ENCODE measurements around the gene TNFRSF1A. TPM values are rescaled to one million over a fixed set of nuclear protein-coding genes. Genes with fewer than 3 reads are reported as not detected.

TNFRSF1A gene
- polyA plus RNA-seq, 1 experiment = 217 TPM

GRCh38 chr12:6335451-6336078 lies 6.3 kb downstream of the TNFRSF1A start:
- peak overlapping the region; percentile 36 for H3K4me3 ChIP-seq (ENCODE audit: low read depth, low read length)

GRCh38 chr12:6334940-6335450 lies 6.9 kb downstream of the TNFRSF1A start:
- POLR2A ChIA-PET = interaction anchor here (2.2 kb wide), 1 partner anchor 12 kb away, joined by 6 read pairs; no protein-coding TSS in a partner anchor
- H3K36me3 ChIP-seq (ENCODE audit: control insufficient read depth, insufficient read depth, low read length) = peaks cover 30% of the 10 kb centered on the region
- DNase-seq (ENCODE audit: low read depth) = no peak

More at GRCh38 chr12:6335451-6336078, 6.3 kb downstream of the TNFRSF1A start:
- DNase-seq (ENCODE audit: low read depth) = no peak
- H3K36me3 ChIP-seq (ENCODE audit: control insufficient read depth, insufficient read depth, low read length) = peaks cover 25% of the 10 kb centered on the region
- no peaks in the 10 kb centered on the region for H3K27me3 ChIP-seq (ENCODE audit: control insufficient read depth, insufficient read depth, low read length)
- ChIA-PET POLR2A (interaction anchor here (0.6 to 2.2 kb wide), 4 partner anchors 10 to 199 kb away, joined by 3 to 23 read pairs (median 6); partner anchors contain the start of gene GAPDH), CTCF (interaction anchor here (0.6 to 4.2 kb wide), 17 partner anchors 9 to 855 kb away, joined by 3 to 22 read pairs (median 4); partner anchors contain the start of gene LTBR)
- peak; percentile 75 for TF ChIP-seq CTCF (IDR thresholded peaks at IDR 0.05; ENCODE audit: insufficient read depth, low read depth, low read length)

GRCh38 chr12:6334359-6334758 lies 7.5 kb downstream of the TNFRSF1A start:
- Histone ChIP-seq H3K27me3 (ENCODE audit: control insufficient read depth, insufficient read depth, low read length) (no peaks in the 10 kb centered on the region), H3K4me3 (ENCODE audit: low read depth, low read length) (no peak overlapping the region), H3K36me3 (ENCODE audit: control insufficient read depth, insufficient read depth, low read length) (peaks cover 33% of the 10 kb centered on the region)
- CTCF ChIA-PET = interaction anchor here (0.9 to 4.2 kb wide), 5 partner anchors 12 to 131 kb away, joined by 3 to 22 read pairs (median 13); no protein-coding TSS in a partner anchor
- no peak for DNase-seq (ENCODE audit: low read depth)
- POLR2A ChIA-PET = no interaction called here
- no peak for TF ChIP-seq CTCF (IDR thresholded peaks at IDR 0.05; ENCODE audit: insufficient read depth, low read depth, low read length)

More at GRCh38 chr12:6334940-6335450, 6.9 kb downstream of the TNFRSF1A start:
- CTCF ChIA-PET = interaction anchor here (0.6 to 4.2 kb wide), 15 partner anchors 9 to 854 kb away, joined by 3 to 22 read pairs (median 4); no protein-coding TSS in a partner anchor
- Histone ChIP-seq H3K4me3 (ENCODE audit: low read depth, low read length) (peak overlapping the region; percentile 36), H3K27me3 (ENCODE audit: control insufficient read depth, insufficient read depth, low read length) (no peaks in the 10 kb centered on the region)
- no peak for TF ChIP-seq CTCF (IDR thresholded peaks at IDR 0.05; ENCODE audit: insufficient read depth, low read depth, low read length)

GRCh38 chr12:6333566-6333965 lies 8.3 kb downstream of the TNFRSF1A start:
- DNase-seq (ENCODE audit: low read depth) = no peak
- TF ChIP-seq CTCF (IDR thresholded peaks at IDR 0.05; ENCODE audit: insufficient read depth, low read depth, low read length) = no peak
- CTCF ChIA-PET = interaction anchor here (0.5 to 1.8 kb wide), 2 partner anchors 11 to 41 kb away, joined by 3 to 13 read pairs; no protein-coding TSS in a partner anchor
- no peaks in the 10 kb centered on the region for H3K27me3 ChIP-seq (ENCODE audit: control insufficient read depth, insufficient read depth, low read length)
- H3K4me3 ChIP-seq (ENCODE audit: low read depth, low read length) = no peak overlapping the region
- peaks cover 41% of the 10 kb centered on the region for H3K36me3 ChIP-seq (ENCODE audit: control insufficient read depth, insufficient read depth, low read length)
- POLR2A ChIA-PET = no interaction called here

GRCh38 chr12:6333029-6333428 lies 8.8 kb downstream of the TNFRSF1A start:
- no peak for TF ChIP-seq CTCF (IDR thresholded peaks at IDR 0.05; ENCODE audit: insufficient read depth, low read depth, low read length)
- Histone ChIP-seq H3K36me3 (ENCODE audit: control insufficient read depth, insufficient read depth, low read length) (peaks cover 45% of the 10 kb centered on the region), H3K27me3 (ENCODE audit: control insufficient read depth, insufficient read depth, low read length) (no peaks in the 10 kb centered on the region), H3K4me3 (ENCODE audit: low read depth, low read length) (no peak overlapping the region)
- POLR2A ChIA-PET = no interaction called here
- no peak for DNase-seq (ENCODE audit: low read depth)
- CTCF ChIA-PET = interaction anchor here (0.8 to 1.3 kb wide), 2 partner anchors 9 to 133 kb away, joined by 4 to 5 read pairs; no protein-coding TSS in a partner anchor

Data from BJ (cell line).